Subcutaneous adipose tissue (tissue), 4 donors: ENCODE results near the gene SLC1A6. TPM values are rescaled to one million over a fixed set of nuclear protein-coding genes. Genes with fewer than 3 reads are reported as not detected.

Source experiments
- CTCF ChIP-seq: fragments of 450-650 bp; IDR thresholded peaks from one replicate; pipeline ENCODE4 v1.5.1; 2016; ENCODE audit warnings: low read depth, mild to moderate bottlenecking, control low read depth, antibody characterized with exemption, moderate library complexity
- total RNA-seq, 4 donors: library from RNA; depleted of rRNA; stranded (reverse); fragments of >200 nt; gene quantifications; one replicate each; pipeline ENCODE4 v1.1.0, GENCODE V29; 2016

The SLC1A6 gene
- total RNA-seq: not detected

- TF ChIP-seq CTCF: no peak
Measured at GRCh38 chr19:14979476-14980255, at the start of gene SLC1A6. Gene SLC1A6, minus strand, starts transcription at chr19:14979864. Its CDS starts 6,954 bp downstream, at chr19:14972910.

GRCh38 chr19:15028490-15028889 lies 48.8 kb upstream of the SLC1A6 start:
- TF ChIP-seq CTCF: no peak

- no peak for TF ChIP-seq CTCF
Measured at GRCh38 chr19:15025217-15025616, 45.6 kb upstream of the SLC1A6 start.

GRCh38 chr19:15022752-15023151 lies 43.1 kb upstream of the SLC1A6 start:
- TF ChIP-seq CTCF: no peak

- no peak for TF ChIP-seq CTCF
Measured at GRCh38 chr19:15021286-15022007, 41.8 kb upstream of the SLC1A6 start.

- no peak for TF ChIP-seq CTCF
Measured at GRCh38 chr19:15015946-15016542, 36.4 kb upstream of the SLC1A6 start.

- TF ChIP-seq CTCF: no peak
Measured at GRCh38 chr19:15014579-15014978, 34.9 kb upstream of the SLC1A6 start.
